Stimulated activated CD8-positive, alpha-beta memory T cell treated with anti-CD3 and anti-CD28 coated beads, Interleukin-7, amount 100 ng/mL, for 4 hours (primary cell): ENCODE data around the gene RMND5B.
A peak's percentile ranks its signal among the peaks of the same experiment; 100 is the strongest.
"Not testable (repeated sequence)": the region's sequence is repeated elsewhere in the genome, so short reads cannot be mapped to it uniquely, and the experiment has no call there.

Experiments
- DNase-seq, 2 donors: peaks; one replicate each; pipeline ENCODE4 v3.0.0-alpha.2; 2020; ENCODE audit warnings: low read depth in 2 of 2

Gene RMND5B

GRCh38 chr5:178113841-178114324 is 16.9 kb upstream of the RMND5B start:
- no peak for DNase-seq

DNA sequence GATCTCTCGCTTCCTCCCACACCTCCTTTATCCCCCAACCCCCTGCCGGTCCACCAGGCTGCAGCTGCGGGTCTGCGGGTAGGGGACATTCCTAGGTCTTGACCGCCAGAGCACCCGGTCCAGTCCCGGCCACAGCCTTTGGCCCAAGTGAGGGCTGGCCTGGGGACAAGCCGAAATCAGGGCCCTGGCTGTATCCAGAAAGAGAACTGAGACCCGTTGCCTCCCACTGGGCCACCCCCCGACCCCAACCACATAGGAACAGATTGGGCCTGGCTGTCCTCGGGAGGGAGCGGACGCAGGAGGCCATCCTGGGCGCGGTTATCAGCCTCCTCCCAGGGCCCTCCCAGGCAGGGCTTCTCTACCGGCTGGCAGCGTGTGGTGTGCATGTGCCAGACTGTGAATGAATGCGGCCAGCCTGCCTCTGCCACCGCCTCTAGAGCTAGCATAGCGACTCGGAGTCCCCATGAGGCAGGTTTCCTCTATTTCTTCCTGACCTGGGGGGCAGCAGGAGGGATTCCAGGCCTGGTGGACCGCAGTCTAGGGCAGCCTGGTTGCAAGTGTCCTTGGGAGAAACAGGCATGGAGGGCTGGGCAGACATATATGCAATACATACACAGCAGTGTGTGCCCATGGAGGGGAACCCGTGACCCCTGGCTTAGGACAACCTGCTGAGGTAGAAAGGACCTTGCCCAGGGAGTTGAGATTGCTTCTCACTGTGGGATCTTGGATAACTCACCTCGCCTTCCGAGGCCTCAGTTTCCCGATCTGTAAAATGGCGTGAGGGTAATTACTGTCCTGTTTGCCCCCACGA is 16.3 kb upstream of the RMND5B start:
- DNase-seq: peak in 1 of 2 donors; percentile 53

- no peak for DNase-seq
Observed at GRCh38 chr5:178115136-178115813, 15.5 kb upstream of the RMND5B start.

- DNase-seq: no peak
Observed at GRCh38 chr5:178115814-178116142, 15.0 kb upstream of the RMND5B start.

DNA sequence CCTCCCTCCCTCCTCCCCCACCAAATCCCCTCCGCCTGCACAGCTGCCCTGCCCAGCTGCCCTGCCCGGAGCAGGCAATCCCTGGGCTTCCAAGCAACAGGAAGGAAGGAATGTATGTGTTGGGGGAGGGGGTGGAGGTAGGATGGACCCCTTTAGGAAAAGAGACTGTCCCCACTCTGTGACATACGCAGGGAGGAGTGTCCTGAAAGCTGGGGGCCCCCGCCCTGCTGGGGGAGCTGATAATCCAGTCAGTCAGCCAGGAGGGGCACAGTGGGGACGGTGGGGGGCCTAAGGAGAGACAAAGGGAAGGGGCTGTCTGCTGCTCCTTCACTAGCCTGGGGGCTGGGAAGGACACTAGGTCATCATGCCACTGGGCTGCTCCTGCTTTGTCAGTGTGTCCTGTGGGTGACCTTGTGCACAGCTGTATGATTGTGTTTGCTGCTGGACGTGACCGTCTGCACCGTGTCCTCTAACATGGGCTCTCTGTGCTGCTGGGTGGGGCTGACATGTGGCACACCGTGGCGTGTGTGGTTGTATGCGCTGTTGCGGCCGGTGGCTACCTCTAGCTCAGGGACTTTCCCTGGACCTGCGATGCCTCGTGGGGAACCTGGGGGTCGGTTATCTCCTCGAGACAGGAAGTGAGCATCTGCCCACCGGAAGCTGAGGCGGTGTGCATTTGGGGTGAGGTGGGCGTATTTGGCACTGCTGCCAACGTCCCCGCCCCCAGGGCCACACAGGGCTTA is 14.5 kb upstream of the RMND5B start:
- peak; percentile 83 to 87 for DNase-seq

GRCh38 chr5:178117923-178118701 is 12.7 kb upstream of the RMND5B start:
- no peak for DNase-seq

DNA sequence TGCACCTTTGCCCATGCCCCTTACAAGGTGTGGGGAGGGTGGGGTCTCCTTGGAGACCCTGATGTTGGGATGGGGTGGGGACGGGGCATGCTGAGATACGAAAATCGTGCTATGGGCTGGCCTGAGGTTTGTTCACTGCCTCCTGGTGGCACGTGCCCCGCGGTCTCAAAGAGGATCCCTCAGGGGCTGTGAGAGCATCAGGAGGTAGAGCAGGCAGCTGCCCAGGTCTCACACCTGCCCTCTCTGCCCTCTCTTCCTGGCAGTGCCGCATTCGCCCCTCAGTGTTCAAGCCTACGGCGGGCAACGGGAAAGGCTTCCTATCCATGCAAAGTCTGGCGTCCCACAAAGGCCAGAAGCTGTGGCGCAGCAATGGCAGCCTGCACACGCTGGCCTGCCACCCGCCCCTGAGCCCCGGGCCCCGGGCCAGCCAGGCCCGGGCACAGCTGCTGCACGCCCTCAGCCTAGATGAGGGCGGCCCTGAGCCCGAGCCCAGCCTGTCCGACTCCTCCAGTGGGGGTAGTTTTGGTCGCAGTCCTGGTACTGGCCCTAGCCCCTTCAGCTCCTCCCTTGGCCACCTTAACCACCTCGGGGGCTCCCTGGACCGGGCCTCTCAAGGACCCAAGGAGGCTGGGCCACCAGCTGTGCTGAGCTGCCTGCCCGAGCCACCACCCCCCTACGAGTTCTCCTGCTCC is 10.8 kb upstream of the RMND5B start:
- DNase-seq: no peak

GRCh38 chr5:178120607-178121357 is 10.0 kb upstream of the RMND5B start:
- peak; percentile 49 to 64 for DNase-seq

- no peak for DNase-seq
Observed at GRCh38 chr5:178121391-178122276, 9.2 kb upstream of the RMND5B start.

DNA sequence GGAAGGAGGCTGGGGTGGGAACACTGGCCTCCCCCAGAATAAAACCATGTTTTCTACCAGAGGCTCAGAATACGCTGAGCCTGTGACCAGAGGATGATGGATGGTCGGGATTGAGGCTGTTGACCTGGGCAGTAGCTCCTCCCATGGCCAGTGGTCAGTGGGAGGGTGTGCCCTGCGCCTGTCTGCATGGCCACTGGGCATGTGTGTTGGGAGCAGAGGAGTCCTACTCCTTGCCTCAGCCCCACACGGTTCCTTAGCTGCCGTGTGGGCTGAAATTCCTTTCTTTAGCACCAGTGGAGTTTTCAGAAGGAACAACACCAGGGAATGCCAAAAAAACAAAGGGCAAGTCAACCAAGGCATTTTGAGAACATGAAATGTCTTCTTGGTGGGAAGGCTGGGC is 8.5 kb upstream of the RMND5B start:
- DNase-seq: no peak

- no peak for DNase-seq
Observed at GRCh38 chr5:178123094-178123965, 7.5 kb upstream of the RMND5B start.

DNA sequence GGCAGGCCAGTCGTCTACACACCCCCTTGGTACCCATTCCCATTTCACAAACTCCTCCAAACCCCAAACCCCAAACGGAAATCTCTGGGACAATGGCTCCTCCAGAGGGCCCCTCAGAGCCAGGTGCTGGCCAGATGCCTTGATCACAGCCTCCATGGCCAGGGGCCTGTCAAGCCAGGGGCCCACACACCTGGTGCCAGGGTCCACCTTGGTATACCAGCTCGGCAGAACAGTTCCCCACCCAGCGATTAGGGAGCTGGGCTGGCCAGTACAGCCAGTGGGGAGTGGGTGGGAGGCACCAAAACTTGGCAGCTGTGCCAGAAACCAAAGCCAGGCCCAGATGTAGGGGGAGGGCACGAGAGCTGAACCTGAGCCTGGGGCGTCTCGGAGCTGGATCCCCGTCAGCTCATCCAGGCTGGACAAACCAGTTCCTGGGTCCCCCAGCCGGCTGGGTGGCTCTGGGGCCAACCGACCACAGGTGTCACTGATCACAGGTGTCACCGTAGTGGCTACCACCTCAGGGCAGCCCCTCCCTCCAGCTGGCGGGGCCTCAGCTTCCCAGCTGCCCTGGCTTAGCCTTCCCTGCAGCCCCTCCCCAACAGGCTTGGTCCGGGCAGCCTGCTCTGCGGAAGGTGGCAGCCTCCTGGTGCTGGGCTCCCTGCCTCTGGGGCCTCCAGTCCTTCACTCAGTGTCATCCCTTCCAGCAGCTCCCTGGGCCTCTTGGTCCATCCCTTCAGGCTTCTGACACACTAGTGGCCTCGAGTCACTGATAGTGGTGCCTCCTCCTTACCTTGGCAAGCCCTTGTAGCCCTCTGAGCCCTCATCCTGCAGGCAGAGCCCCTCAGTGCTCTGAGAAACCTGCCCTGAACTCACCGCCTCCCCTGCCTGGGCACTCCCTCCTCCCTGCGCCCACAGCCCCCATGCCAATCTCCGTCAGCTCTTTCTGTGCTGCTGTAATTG is 6.6 kb upstream of the RMND5B start:
- no peak for DNase-seq

- no peak for DNase-seq
Observed at GRCh38 chr5:178125253-178125906, 5.4 kb upstream of the RMND5B start.

DNA sequence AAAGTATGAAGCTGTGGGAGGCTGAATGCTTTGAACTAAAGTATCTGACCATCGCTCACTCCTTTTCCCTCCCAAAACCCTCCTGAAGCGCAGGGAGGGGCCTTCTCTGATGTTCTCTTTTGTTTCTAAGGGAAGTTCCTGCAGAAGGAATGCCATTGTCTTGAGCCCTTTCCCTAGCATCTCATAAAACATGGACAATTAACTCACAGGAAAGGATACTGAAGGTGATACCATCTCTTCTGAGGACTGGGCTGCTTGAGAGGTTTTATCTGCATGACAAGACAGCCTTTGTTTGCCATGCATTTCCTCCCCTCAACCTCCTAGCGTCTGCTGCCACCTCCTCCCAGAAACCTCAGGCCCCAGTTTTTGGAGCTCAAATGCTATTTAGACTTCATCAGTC is 4.3 kb upstream of the RMND5B start:
- DNase-seq: no peak

DNA sequence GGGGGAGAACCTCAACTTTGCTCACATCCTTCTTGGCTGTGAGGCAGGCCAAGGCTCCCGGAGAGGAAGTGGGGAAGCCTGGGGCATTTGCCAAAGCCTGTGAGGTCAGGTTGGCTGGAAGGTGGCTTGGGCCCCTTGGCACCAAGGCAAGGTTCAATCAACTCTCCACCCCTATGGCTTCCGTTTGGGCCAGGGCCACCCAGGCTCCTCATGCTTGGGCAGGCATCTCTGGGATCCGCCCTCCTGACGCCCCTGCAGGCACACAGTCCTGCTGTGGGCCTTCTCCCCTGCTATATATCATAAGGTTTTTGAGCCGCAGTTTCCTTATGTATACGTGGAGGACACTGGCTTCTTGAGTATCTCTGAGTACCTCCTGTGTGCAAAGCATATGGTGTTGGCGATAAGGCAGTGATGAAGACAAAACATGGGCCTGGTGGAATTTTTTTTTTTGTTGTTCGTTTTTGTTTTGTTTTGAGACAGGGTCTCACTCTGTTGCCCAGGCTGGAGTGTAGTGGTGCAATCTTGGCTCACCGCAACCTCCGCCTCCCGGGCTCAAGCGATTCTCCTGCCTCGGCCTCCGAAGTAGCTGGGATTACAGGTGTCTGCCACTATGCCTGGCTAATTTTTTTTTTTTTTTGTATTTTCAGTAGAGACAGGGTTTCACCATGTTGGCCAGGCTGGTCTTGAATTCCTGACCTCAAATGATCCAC is 3.4 kb upstream of the RMND5B start:
- not testable (repeated sequence) for DNase-seq

- DNase-seq: no peak
Observed at GRCh38 chr5:178129296-178129695, 1.5 kb upstream of the RMND5B start.
